ENCODE results near the gene KCNK5.

Gene KCNK5

GRCh38 chr6:39223061-39223460 is 6.2 kb downstream of the KCNK5 start:
- ChIA-PET POLR2A (no interaction called here), CTCF (no interaction called here)
- no peak for TF ChIP-seq CTCF (IDR thresholded peaks at IDR 0.05; ENCODE audit: insufficient read depth, low read length, missing control alignments)
- no peak for DNase-seq (ENCODE audit: low read depth, low spot score)
- H3K4me3 ChIP-seq (ENCODE audit: low read depth, low read length) = no peak overlapping the region

- CTCF ChIA-PET = no interaction called here
- DNase-seq (ENCODE audit: low read depth, low spot score) = no peak
- POLR2A ChIA-PET = no interaction called here
- no peak for TF ChIP-seq CTCF (IDR thresholded peaks at IDR 0.05; ENCODE audit: insufficient read depth, low read length, missing control alignments)
- no peak overlapping the region for H3K4me3 ChIP-seq (ENCODE audit: low read depth, low read length)
Measured at GRCh38 chr6:39221779-39222641, 7.3 kb downstream of the KCNK5 start.

GRCh38 chr6:39221115-39221514 is 8.2 kb downstream of the KCNK5 start:
- ChIA-PET POLR2A (no interaction called here), CTCF (no interaction called here)
- TF ChIP-seq CTCF (IDR thresholded peaks at IDR 0.05; ENCODE audit: insufficient read depth, low read length, missing control alignments) = no peak
- no peak overlapping the region for H3K4me3 ChIP-seq (ENCODE audit: low read depth, low read length)
- no peak for DNase-seq (ENCODE audit: low read depth, low spot score)

- H3K4me3 ChIP-seq (ENCODE audit: low read depth, low read length) = no peak overlapping the region
- no peak for TF ChIP-seq CTCF (IDR thresholded peaks at IDR 0.05; ENCODE audit: insufficient read depth, low read length, missing control alignments)
- DNase-seq (ENCODE audit: low read depth, low spot score) = no peak
- ChIA-PET POLR2A (no interaction called here), CTCF (no interaction called here)
Measured at GRCh38 chr6:39218868-39219567, 10.3 kb downstream of the KCNK5 start.

GRCh38 chr6:39217177-39217864 is 12.0 kb downstream of the KCNK5 start:
- ChIA-PET CTCF (interaction anchor here (1.1 kb wide), 1 partner anchor 50 kb away, joined by 3 read pairs; no protein-coding TSS in a partner anchor), POLR2A (no interaction called here)
- TF ChIP-seq CTCF (IDR thresholded peaks at IDR 0.05; ENCODE audit: insufficient read depth, low read length, missing control alignments) = no peak

GRCh38 chr6:39215640-39216158 is 13.6 kb downstream of the KCNK5 start:
- TF ChIP-seq CTCF (IDR thresholded peaks at IDR 0.05; ENCODE audit: insufficient read depth, low read length, missing control alignments) = no peak
- DNase-seq (ENCODE audit: low read depth, low spot score) = no peak
- no peak overlapping the region for H3K4me3 ChIP-seq (ENCODE audit: low read depth, low read length)
- ChIA-PET CTCF (no interaction called here), POLR2A (no interaction called here)

More at GRCh38 chr6:39217177-39217864, 12.0 kb downstream of the KCNK5 start:
- no peak overlapping the region for H3K4me3 ChIP-seq (ENCODE audit: low read depth, low read length)
- DNase-seq (ENCODE audit: low read depth, low spot score) = no peak
